Heart left ventricle (tissue), 16 donors: ENCODE results near the gene APMAP. TPM values are rescaled to one million over a fixed set of nuclear protein-coding genes. Genes with fewer than 3 reads are reported as not detected.

Source experiments
- ATAC-seq, 4 donors: fragments of 200-7000 bp; cut with Tn5 transposase; one replicate each; pipeline ENCODE4 v1.9.1; 2020 to 2022; ENCODE audit warnings: moderate library complexity in 4 of 4, mild to moderate bottlenecking in 3 of 4, moderate number of reproducible peaks in 1 of 4
- DNase-seq, 5 donors: peaks; one replicate each; pipeline ENCODE4 v3.0.0-alpha.2; 2020
- H3K27ac ChIP-seq, 12 donors: fragments of 200-600 bp; sonication (generic) in 4 of 12; one replicate each; pipeline versions ENCODE4 v1.5.0 to v1.8.0; 2016 to 2022; ENCODE audit warnings: mild to moderate bottlenecking in 2 of 12
- H3K27me3 ChIP-seq, 9 donors: fragments of 200-600 bp; sonication (generic) in 2 of 9; one replicate each; pipeline versions ENCODE4 v1.5.1 to v1.8.0; 2016 to 2022; ENCODE audit warnings: mild to moderate bottlenecking in 3 of 9
- H3K36me3 ChIP-seq, 9 donors: fragments of 200-600 bp; sonication (generic) in 2 of 9; one replicate each; pipeline versions ENCODE4 v1.5.0 to v1.8.0; 2018 to 2022; ENCODE audit warnings: mild to moderate bottlenecking in 2 of 9
- H3K4me1 ChIP-seq, 12 donors: fragments of 200-600 bp; sonication (generic) in 4 of 12; one replicate each; pipeline versions ENCODE4 v1.5.0 to v1.8.0; 2016 to 2022; ENCODE audit warnings: mild to moderate bottlenecking in 3 of 12
- H3K4me3 ChIP-seq, 12 donors: fragments of 200-600 bp; sonication (generic) in 4 of 12; one replicate each; pipeline versions ENCODE4 v1.5.0 to v1.8.0; 2017 to 2022; ENCODE audit warnings: mild to moderate bottlenecking in 9 of 12, moderate library complexity in 4 of 12
- H3K9me3 ChIP-seq, 12 donors: fragments of 200-600 bp; sonication (generic) in 4 of 12; one replicate each; pipeline versions ENCODE4 v1.5.0 to v1.8.0; 2016 to 2022; ENCODE audit warnings: mild to moderate bottlenecking in 1 of 12
- POLR2A ChIP-seq, 2 donors: fragments of 450-650 bp; IDR thresholded peaks; one replicate each; pipeline ENCODE4 v1.6.1; 2017; ENCODE audit warnings: antibody characterized with exemption in 2 of 2, mild to moderate bottlenecking in 2 of 2, moderate library complexity in 2 of 2
- WGBS, 4 donors: extraction: QIAGEN DNeasy Blood & Tissue Kit in 2 of 4; methylation state at CpG; one replicate each; pipeline versions ENCODE4 v1.1.5 to v1.1.7; 2013 to 2018; 5-methylcytosine and 5-hydroxymethylcytosine counted together
- intact Hi-C, 10 donors: fragments of 100-400 bp; cut with DNase I; formaldehyde crosslinking; loops; one replicate each; pipeline versions ENCODE4 v1.11.1 to v1.14.2; 2022
- polyA plus RNA-seq, 2 donors: library from polyadenylated mRNA; stranded (reverse); fragments of 200-250 nt; gene quantifications; one replicate each; pipeline ENCODE4 v1.2.3, GENCODE V29; 2013
- total RNA-seq, 9 donors: library from RNA; depleted of rRNA in 2 of 9; stranded (reverse); fragments of >200 nt in 2 of 9; fragmentation: NEBNext Ultra II Directional in 3 of 9; extraction: Animal tissue kit (Norgen Biotek cat#: 25700) in 3 of 9; gene quantifications; one replicate each; pipeline versions ENCODE4 v1.1.0 to v1.2.4, GENCODE V29; 2016 to 2023
- TF ChIP-seq, protein P1 (sequence below), 12 donors: fragments of 200-600 bp; sonication (generic) in 4 of 12; IDR thresholded peaks; one replicate each; pipeline versions ENCODE4 v1.5.0 to v1.8.0; 2018 to 2022; ENCODE audit warnings: antibody characterized with exemption in 12 of 12, mild to moderate bottlenecking in 5 of 12
- donor health status: ischemic (EF 13 %, LVEDD 7.1; RV severe dilation, severe dysfunction).
- donor health status: healthy with polysubstance abuse.
- donor health status: DM: no; HTN: yes; CAD: no.
- donor health status: DM: no; HTN: no; CAD: no.
- donor health status: ischemic (EF 25% LVEDD 6.9; RV normal size, moderate dysfunction).
- donor health status: ischemic (EF 25% LVEDD 5.7; RV mildly dilated, moderate dysfunction).
- donor health status: healthy.
- donor health status: DM: yes; HTN: yes; CAD: no.
- donor health status: ischemic (EF 35%, LVEDD 5.7; RV mildly dilated, moderate dysfunction).
- donor health status: nonischemic (EF 11% LVEDD 7.7; RV severe dilation, severe dysfunction).
- donor health status: DM: yes; HTN: yes; CAD: no.
- donor health status: PGD.
- donor health status: ischemic (EF 29% LVEDD 5.4; RV normal size, mild dysfunction).
- donor health status: nonischemic (EF 23%, LVEDD 6.1; RV moderate dilation, normal function).

Gene APMAP
- total and polyA plus RNA-seq, 11 donors: 16.2 to 61.3 (median 31.9) TPM

DNA sequence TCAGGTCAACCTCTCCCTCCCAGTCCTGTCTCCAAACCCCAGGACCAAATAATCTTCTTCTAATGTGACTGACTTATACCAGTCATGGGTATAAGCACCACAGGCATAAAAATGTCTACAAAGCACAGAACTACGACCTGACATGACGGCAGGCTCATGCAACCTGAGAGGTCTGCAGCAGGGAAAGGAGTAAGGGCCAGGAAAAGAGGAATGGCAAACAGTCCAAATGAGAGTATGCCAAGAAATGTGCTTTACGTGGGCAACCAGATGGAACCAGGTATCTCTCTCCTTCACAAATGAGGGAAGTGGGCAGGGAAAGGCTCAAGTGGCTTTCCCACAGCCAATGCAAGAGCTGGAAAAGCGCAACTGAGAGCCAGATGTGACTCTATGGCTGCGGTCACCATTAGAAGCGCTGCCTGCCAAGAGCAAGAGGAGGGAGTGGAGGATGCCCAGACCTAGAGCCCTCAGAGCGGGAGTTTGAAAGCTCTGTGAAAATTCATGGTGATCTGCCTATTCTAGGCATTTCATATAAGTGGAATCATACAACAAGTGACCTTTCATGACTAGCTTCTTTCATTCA, 6.0 kb downstream of the APMAP start:
- DNase-seq (peak in 2 of 5 donors; percentile 7 to 12), ATAC-seq (no peak)
- Histone ChIP-seq H3K4me3 (no peak overlapping the region), H3K27ac (peak overlapping the region in 1 of 12 donors; percentile 72), H3K27me3 (no peaks in the 10 kb centered on the region), H3K9me3 (no peaks in the 10 kb centered on the region), H3K4me1 (peaks cover 0 to 72% (median 19%) of the 10 kb centered on the region in 12 donors), H3K36me3 (peaks cover 0 to 22% (median 6%) of the 10 kb centered on the region in 9 donors)
- TF ChIP-seq POLR2A (IDR thresholded peaks at IDR 0.05): no peak
- TF ChIP-seq, protein P1, sequence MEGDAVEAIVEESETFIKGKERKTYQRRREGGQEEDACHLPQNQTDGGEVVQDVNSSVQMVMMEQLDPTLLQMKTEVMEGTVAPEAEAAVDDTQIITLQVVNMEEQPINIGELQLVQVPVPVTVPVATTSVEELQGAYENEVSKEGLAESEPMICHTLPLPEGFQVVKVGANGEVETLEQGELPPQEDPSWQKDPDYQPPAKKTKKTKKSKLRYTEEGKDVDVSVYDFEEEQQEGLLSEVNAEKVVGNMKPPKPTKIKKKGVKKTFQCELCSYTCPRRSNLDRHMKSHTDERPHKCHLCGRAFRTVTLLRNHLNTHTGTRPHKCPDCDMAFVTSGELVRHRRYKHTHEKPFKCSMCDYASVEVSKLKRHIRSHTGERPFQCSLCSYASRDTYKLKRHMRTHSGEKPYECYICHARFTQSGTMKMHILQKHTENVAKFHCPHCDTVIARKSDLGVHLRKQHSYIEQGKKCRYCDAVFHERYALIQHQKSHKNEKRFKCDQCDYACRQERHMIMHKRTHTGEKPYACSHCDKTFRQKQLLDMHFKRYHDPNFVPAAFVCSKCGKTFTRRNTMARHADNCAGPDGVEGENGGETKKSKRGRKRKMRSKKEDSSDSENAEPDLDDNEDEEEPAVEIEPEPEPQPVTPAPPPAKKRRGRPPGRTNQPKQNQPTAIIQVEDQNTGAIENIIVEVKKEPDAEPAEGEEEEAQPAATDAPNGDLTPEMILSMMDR (IDR thresholded peaks at IDR 0.05): no peak
- intact Hi-C loops: no loop called here
- 93 to 96% (median 96%) methylated on average over 7 of the region's 7 CpGs for WGBS, 4 donors

GRCh38 chr20:24985802-24986201, 6.7 kb downstream of the APMAP start:
- DNase-seq: peak in 1 of 5 donors; percentile 12
- no peak for TF ChIP-seq POLR2A (IDR thresholded peaks at IDR 0.05)
- TF ChIP-seq, protein P1 (IDR thresholded peaks at IDR 0.05): no peak

GRCh38 chr20:24984961-24985640, 7.5 kb downstream of the APMAP start:
- TF ChIP-seq POLR2A (IDR thresholded peaks at IDR 0.05): no peak
- TF ChIP-seq, protein P1 (IDR thresholded peaks at IDR 0.05): no peak
- Histone ChIP-seq H3K4me1 (peaks cover 0 to 72% (median 11%) of the 10 kb centered on the region in 12 donors), H3K36me3 (peaks cover 0 to 33% (median 11%) of the 10 kb centered on the region in 9 donors), H3K27ac (peak overlapping the region in 2 of 12 donors; percentile 34 to 72), H3K4me3 (no peak overlapping the region), H3K27me3 (no peaks in the 10 kb centered on the region), H3K9me3 (no peaks in the 10 kb centered on the region)
- DNase-seq (no peak), ATAC-seq (peak in 1 of 4 donors; percentile 27)
- intact Hi-C loops: no loop called here
- WGBS, 4 donors: 72 to 82% (median 81%) methylated on average over 3 of the region's 3 CpGs

More at GRCh38 chr20:24985802-24986201, 6.7 kb downstream of the APMAP start:
- Histone ChIP-seq H3K9me3 (no peaks in the 10 kb centered on the region), H3K4me3 (no peak overlapping the region), H3K36me3 (peaks cover 0 to 26% (median 7%) of the 10 kb centered on the region in 9 donors), H3K4me1 (peaks cover 0 to 72% (median 12%) of the 10 kb centered on the region in 12 donors), H3K27ac (peak overlapping the region in 4 of 12 donors; percentile 3 to 72 (median 20)), H3K27me3 (no peaks in the 10 kb centered on the region)
- 54 to 74% (median 67%) methylated on average over 6 of the region's 6 CpGs for WGBS, 4 donors
- intact Hi-C loops: no loop called here
- peak in 2 of 4 donors; percentile 23 to 63 for ATAC-seq

GRCh38 chr20:24983896-24984295, 8.7 kb downstream of the APMAP start:
- H3K27ac ChIP-seq: peak overlapping the region in 4 of 12 donors; percentile 2 to 72 (median 44)
- TF ChIP-seq, protein P1 (IDR thresholded peaks at IDR 0.05): no peak
- TF ChIP-seq POLR2A (IDR thresholded peaks at IDR 0.05): no peak
- WGBS, 4 donors: 56 to 79% (median 64%) methylated on average over 8 of the region's 8 CpGs
- no peaks in the 10 kb centered on the region for H3K9me3 ChIP-seq
- H3K36me3 ChIP-seq: peaks cover 0 to 35% (median 11%) of the 10 kb centered on the region in 9 donors
- peaks cover 0 to 66% (median 11%) of the 10 kb centered on the region in 12 donors for H3K4me1 ChIP-seq
- H3K4me3 ChIP-seq: no peak overlapping the region
- peak in 3 of 4 donors; percentile 34 to 55 (median 52) for ATAC-seq
- no peak for DNase-seq
- H3K27me3 ChIP-seq: no peaks in the 10 kb centered on the region
- intact Hi-C loops: no loop called here
